Measurements from ENCODE around the gene DDX24.

DNA sequence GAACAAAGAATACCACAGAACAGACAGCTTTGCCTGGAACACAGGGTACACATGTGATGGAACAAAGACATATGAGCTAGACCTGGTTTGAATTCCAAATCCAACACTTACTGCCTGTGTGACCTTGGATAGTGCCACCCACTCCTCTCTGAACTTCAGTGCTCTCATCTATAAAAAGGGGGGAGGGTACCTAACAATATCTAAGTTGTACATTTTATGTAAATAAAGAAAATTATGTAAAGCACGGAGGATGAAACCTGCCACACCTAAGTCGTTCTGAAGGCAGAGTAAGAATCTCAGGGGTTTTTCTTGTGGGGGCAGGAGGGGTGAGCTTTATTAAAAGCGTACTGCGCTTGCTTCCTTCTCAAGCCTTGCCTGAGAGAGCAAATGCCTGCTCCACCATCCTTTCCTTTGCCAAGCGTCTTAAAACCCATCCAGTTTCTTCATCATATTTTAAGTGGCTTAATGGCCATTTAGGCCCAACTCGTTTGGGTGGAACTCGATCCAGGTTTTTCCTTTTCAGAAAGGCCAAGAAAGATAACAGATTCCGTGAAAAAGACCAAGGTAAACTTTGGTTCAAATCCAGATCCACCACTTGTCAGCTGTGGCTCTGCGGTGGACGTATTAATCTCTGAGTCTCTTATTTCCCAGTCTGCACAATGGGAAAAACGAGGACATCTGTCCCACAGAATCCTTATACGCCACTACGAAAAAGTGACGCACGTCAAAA lies 946 bp downstream of the DDX24 start:
- TF ChIP-seq, protein P1, sequence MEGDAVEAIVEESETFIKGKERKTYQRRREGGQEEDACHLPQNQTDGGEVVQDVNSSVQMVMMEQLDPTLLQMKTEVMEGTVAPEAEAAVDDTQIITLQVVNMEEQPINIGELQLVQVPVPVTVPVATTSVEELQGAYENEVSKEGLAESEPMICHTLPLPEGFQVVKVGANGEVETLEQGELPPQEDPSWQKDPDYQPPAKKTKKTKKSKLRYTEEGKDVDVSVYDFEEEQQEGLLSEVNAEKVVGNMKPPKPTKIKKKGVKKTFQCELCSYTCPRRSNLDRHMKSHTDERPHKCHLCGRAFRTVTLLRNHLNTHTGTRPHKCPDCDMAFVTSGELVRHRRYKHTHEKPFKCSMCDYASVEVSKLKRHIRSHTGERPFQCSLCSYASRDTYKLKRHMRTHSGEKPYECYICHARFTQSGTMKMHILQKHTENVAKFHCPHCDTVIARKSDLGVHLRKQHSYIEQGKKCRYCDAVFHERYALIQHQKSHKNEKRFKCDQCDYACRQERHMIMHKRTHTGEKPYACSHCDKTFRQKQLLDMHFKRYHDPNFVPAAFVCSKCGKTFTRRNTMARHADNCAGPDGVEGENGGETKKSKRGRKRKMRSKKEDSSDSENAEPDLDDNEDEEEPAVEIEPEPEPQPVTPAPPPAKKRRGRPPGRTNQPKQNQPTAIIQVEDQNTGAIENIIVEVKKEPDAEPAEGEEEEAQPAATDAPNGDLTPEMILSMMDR (IDR thresholded peaks at IDR 0.05): no peak
- no peak for TF ChIP-seq POLR2A (IDR thresholded peaks at IDR 0.05)
